LNCAP (cell line): ENCODE results near the gene HECTD1.

Experiments used
- TF ChIP-seq, protein P1 (sequence below): fragments of 450-650 bp; IDR thresholded peaks from 2 replicates; pipeline ENCODE4 v1.5.1; 2017; ENCODE audit warnings: mild to moderate bottlenecking

HECTD1 gene

DNA sequence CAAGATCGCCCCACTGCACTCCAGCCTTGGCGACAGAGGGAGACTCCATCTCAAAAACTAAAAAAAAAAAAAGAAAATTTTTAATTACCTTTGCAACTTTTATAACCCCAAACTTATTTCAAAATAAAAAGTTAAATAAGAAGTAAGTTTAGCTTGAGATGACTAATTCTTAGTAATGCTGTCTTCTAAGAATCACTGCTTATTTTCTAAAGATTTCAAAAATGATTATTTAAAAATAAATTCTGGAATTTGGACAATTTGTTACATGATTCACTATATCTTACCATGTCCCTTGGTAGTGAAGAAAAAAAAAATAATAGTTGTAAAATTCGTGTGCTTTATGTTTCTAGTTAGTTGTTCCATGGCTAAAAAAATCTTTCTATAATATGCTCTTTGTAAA lies 11.6 kb upstream of the HECTD1 start:
- TF ChIP-seq, protein P1, sequence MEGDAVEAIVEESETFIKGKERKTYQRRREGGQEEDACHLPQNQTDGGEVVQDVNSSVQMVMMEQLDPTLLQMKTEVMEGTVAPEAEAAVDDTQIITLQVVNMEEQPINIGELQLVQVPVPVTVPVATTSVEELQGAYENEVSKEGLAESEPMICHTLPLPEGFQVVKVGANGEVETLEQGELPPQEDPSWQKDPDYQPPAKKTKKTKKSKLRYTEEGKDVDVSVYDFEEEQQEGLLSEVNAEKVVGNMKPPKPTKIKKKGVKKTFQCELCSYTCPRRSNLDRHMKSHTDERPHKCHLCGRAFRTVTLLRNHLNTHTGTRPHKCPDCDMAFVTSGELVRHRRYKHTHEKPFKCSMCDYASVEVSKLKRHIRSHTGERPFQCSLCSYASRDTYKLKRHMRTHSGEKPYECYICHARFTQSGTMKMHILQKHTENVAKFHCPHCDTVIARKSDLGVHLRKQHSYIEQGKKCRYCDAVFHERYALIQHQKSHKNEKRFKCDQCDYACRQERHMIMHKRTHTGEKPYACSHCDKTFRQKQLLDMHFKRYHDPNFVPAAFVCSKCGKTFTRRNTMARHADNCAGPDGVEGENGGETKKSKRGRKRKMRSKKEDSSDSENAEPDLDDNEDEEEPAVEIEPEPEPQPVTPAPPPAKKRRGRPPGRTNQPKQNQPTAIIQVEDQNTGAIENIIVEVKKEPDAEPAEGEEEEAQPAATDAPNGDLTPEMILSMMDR = no peak

DNA sequence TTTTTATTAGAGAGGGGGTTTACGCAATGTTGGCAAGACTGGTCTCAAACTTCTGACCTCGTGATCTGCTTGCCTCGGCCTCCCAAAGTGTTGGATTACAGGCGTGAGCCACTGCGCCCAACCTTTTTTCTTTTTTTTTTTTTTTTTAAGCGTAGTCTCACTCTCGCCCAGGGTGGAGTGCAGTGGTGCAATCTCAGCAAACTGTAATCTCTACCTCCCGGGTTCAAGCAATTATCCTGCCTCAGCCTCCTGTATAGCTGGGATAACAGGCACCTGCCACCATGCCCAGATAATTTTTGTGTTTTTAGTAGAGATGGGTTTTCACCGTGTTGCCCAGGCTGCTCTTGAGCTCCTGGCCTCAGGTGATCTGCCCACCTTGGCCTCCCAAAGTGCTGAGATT lies 8.8 kb upstream of the HECTD1 start:
- TF ChIP-seq, protein P1 = no peak

DNA sequence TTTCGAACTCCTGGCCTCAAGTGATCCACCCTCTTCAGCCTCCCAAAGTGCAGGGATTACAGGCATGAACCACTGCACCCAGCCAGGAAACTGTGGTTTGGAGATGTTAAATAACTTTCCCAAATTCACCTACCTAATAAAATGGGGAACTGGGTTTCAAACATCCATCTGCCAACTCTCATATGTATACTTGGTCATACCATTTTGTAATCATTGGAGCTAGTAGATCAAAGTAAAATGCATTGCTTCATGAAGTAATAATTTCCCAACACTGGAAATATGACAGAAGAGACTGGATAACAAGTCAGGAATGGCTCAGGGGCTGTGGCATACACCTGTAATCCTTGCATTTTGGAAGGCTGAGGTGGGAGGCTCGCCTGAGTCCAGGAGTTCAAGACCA lies 5.3 kb upstream of the HECTD1 start:
- TF ChIP-seq, protein P1 = no peak

DNA sequence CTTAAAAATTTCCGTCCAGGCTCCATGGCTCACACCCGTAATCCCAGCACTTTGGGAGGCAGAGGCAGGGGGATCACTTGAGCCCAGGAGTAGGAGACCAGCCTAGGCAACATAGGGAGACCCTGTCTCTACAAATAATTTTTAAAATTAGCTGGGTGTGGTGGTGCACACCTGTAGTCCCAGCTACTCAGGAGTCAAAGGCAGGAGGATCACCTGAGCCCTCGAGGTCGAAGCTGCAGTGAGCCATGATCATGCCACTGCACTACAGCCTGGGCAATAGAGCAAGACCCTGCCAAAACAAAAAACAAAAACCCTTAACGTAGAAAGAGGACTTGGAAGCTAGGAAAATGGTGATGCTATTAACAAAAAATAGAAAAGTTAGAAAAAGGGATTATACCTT lies 2.0 kb upstream of the HECTD1 start:
- TF ChIP-seq, protein P1 = no peak

DNA sequence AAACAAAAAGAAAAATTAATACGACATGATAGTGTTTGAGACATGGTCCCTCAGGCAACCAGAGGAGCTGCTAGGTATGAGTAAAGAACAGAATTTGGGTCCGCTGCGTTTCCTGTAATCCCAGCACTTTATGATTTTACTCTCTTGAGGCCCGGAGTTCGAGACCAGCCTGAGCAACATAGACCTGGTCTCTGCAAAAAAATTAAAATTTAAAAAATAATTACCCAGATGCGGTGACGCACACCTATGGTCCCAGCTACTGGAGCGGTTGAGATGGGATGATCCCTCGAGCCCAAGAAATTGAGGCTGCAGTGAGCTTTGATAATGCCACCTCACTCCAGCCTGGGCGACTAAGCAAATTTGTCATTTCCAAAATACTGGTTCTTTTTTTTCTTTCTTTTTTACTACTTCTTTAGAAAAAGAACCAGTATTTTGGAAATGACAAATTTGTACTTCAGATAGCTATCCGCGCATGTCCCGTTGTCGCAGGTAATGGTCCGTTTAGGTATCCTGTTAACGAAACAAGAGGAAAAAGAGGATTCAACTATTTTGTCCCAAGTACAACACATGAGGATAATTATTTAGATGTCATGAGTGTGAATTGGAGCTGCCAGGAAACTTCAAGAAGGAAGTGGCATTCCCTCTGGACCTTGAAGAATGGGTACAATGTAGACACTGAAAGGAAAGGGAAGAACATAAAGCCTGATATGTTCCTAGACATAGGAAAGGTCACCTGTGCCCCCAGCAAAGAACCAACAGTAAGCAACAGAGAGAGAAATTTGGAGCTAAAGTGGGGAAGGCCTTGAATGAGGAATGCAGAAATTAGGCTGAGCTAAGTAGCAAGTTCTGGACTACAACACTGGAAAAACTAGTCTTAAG lies 1.2 kb upstream of the HECTD1 start:
- TF ChIP-seq, protein P1 = no peak

DNA sequence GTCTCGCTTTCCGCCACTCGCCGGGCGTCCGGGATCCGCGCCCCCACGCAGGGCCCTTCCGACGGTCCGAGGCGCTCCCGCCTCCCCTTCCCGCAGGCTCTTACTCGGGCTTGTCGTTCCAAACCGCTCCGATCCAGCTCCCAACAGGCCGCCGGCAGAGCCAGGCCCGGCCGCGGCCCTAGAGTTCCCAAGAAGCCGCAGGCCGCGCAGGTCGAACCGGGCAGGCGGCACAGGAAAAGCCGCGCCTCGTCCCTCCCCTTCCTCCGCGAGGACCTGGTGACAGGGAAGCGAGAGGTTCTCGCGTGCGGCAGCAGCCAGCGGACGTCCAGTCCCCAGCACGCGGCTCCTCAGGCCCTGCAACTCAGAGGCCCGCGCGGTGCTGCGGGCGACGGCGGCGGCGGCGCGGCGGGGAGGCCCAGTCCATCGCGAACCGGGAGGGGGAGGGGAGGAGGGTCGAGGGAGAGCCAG lies 272 bp downstream of the HECTD1 start:
- TF ChIP-seq, protein P1 = no peak

DNA sequence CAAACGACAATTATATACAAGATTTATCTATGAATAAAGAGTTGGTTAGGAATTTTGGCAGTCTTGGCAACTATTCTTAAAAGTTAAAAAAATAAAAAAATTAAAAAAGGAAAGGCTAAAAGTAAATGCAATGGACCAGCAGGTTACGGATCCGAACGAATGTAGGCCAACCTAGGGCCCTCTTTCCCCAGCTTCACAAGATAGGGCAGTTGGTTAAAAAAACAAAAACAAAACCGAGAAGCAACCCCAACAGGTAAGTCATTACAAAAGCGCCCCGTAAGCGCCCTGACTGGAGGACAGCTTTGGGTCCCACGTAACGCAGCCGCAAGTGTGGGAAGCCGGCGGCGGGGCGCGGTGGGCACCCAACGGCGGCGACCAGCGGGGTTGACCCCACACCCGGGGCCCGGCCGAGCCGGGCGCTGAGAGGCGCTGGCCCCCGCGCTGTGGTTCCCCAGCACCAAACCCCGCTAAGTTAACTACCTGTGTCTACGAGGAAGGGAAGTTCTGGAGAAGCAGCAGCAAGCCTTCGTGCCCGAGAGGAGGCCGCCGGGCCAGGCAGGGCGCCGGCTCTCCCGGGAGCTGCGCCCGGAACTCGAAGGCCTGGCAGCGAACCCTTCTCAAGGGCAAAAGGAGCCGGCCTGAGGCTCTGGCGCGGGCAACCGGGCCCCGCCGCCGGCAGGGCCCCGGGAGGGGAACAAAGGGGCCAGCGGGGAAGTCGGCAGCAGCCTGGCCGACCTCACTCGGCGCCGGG lies 882 bp downstream of the HECTD1 start:
- TF ChIP-seq, protein P1 = no peak
